Left kidney (tissue), 8 donors: ENCODE data around the gene TMEM167A. TPM values are rescaled to one million over a fixed set of nuclear protein-coding genes. Genes with fewer than 3 reads are reported as not detected.

Source experiments
- DNase-seq: peaks from one replicate; pipeline ENCODE4 v3.0.0-alpha.2; 2013
- long read RNA-seq, 8 donors: transcript quantifications; one replicate each; lab custom pipeline, GENCODE V29; 2026
- polyA plus RNA-seq: library from polyadenylated mRNA; unstranded; fragments of 120-200 nt; gene quantifications from one replicate; pipeline ENCODE4 v1.2.1, GENCODE V29; 2013; ENCODE audit not compliant: insufficient read length

The TMEM167A gene
- 109 TPM for polyA plus RNA-seq
- long read RNA-seq, donor 1, full-length matches to known transcripts, result 42 of 48 reads
- long read RNA-seq, donor 1, partial matches to known transcripts, result 6 of 48 reads
- long read RNA-seq, donor 1, other reads (novel, unspliced or antisense), result 0 of 48 reads
- long read RNA-seq, donor 2, full-length matches to known transcripts, result 40 of 40 reads
- long read RNA-seq, donor 2, partial matches to known transcripts, result 0 of 40 reads
- long read RNA-seq, donor 2, other reads (novel, unspliced or antisense), result 0 of 40 reads
- long read RNA-seq, donor 3, full-length matches to known transcripts, result 45 of 45 reads
- long read RNA-seq, donor 3, partial matches to known transcripts, result 0 of 45 reads
- long read RNA-seq, donor 3, other reads (novel, unspliced or antisense), result 0 of 45 reads
- long read RNA-seq, donor 4, full-length matches to known transcripts, result 5 of 5 reads
- long read RNA-seq, donor 4, partial matches to known transcripts, result 0 of 5 reads
- long read RNA-seq, donor 4, other reads (novel, unspliced or antisense), result 0 of 5 reads
- long read RNA-seq, donor 5, full-length matches to known transcripts, result 103 of 112 reads
- long read RNA-seq, donor 5, partial matches to known transcripts, result 9 of 112 reads
- long read RNA-seq, donor 5, other reads (novel, unspliced or antisense), result 0 of 112 reads
- long read RNA-seq, donor 6, full-length matches to known transcripts, result 30 of 37 reads
- long read RNA-seq, donor 6, partial matches to known transcripts, result 7 of 37 reads
- long read RNA-seq, donor 6, other reads (novel, unspliced or antisense), result 0 of 37 reads
- long read RNA-seq, donor 7, full-length matches to known transcripts, result 58 of 97 reads
- long read RNA-seq, donor 7, partial matches to known transcripts, result 39 of 97 reads
- long read RNA-seq, donor 7, other reads (novel, unspliced or antisense), result 0 of 97 reads
- long read RNA-seq, donor 8, full-length matches to known transcripts, result 21 of 26 reads
- long read RNA-seq, donor 8, partial matches to known transcripts, result 5 of 26 reads
- long read RNA-seq, donor 8, other reads (novel, unspliced or antisense), result 0 of 26 reads

GRCh38 chr5:83076742-83077661, at the start of gene TMEM167A, which contains the start of gene XRCC4:
Gene TMEM167A, minus strand, starts transcription at chr5:83077394. Its CDS starts 71 bp downstream, at chr5:83077323.
Gene XRCC4, plus strand, starts transcription at chr5:83077547. Its CDS starts 27,373 bp downstream, at chr5:83104920.
- DNase-seq, result peak; percentile 98

- DNase-seq, result no peak
These were observed 49.3 kb upstream of the TMEM167A start for GRCh38 chr5:83126501-83126900.

- no peak for DNase-seq
These were observed 48.4 kb upstream of the TMEM167A start for GRCh38 chr5:83125560-83125959.

- no peak for DNase-seq
These were observed 47.4 kb upstream of the TMEM167A start for GRCh38 chr5:83124593-83124992.

- DNase-seq, result no peak
These were observed 41.8 kb upstream of the TMEM167A start for GRCh38 chr5:83118976-83119375.

GRCh38 chr5:83118471-83118870, 41.3 kb upstream of the TMEM167A start:
- no peak for DNase-seq

GRCh38 chr5:83115816-83116215, 38.6 kb upstream of the TMEM167A start:
- no peak for DNase-seq

- no peak for DNase-seq
These were observed 32.2 kb upstream of the TMEM167A start for GRCh38 chr5:83109380-83109779.

- no peak for DNase-seq
These were observed 30.7 kb upstream of the TMEM167A start for GRCh38 chr5:83107692-83108420.

- no peak for DNase-seq
These were observed 26.8 kb upstream of the TMEM167A start for GRCh38 chr5:83104021-83104420.

GRCh38 chr5:83102364-83102980, 25.3 kb upstream of the TMEM167A start:
- DNase-seq, result no peak

GRCh38 chr5:83101514-83101913, 24.3 kb upstream of the TMEM167A start:
- no peak for DNase-seq

- no peak for DNase-seq
These were observed 22.3 kb upstream of the TMEM167A start for GRCh38 chr5:83099445-83099844.

- DNase-seq, result no peak
These were observed 21.8 kb upstream of the TMEM167A start for GRCh38 chr5:83099001-83099400.

- peak; percentile 11 for DNase-seq
These were observed 20.6 kb upstream of the TMEM167A start for GRCh38 chr5:83097689-83098231.

- DNase-seq, result no peak
These were observed 19.6 kb upstream of the TMEM167A start for GRCh38 chr5:83096660-83097339.

GRCh38 chr5:83095957-83096539, 18.9 kb upstream of the TMEM167A start:
- no peak for DNase-seq

GRCh38 chr5:83095163-83095956, 18.2 kb upstream of the TMEM167A start:
- DNase-seq, result no peak
